Tibial nerve (tissue), 3 donors: Measurements from ENCODE around the gene NFATC3.

Experiments
- POLR2A ChIP-seq, 2 donors: fragments of 450-650 bp; IDR thresholded peaks; one replicate each; pipeline ENCODE4 v1.6.1; 2017; ENCODE audit warnings: antibody characterized with exemption in 2 of 2, mild to moderate bottlenecking in 2 of 2, moderate library complexity in 2 of 2
- TF ChIP-seq, protein P1 (sequence below), 5 experiments: fragments of 200-600 bp in 3 of 5; fragments of 450-650 bp in 2 of 5; sonication (generic) in 3 of 5; IDR thresholded peaks; one replicate each; pipeline ENCODE4 v1.5.1; 2016 to 2019; ENCODE audit warnings: antibody characterized with exemption in 5 of 5, mild to moderate bottlenecking in 3 of 5, moderate library complexity in 2 of 5

DNA sequence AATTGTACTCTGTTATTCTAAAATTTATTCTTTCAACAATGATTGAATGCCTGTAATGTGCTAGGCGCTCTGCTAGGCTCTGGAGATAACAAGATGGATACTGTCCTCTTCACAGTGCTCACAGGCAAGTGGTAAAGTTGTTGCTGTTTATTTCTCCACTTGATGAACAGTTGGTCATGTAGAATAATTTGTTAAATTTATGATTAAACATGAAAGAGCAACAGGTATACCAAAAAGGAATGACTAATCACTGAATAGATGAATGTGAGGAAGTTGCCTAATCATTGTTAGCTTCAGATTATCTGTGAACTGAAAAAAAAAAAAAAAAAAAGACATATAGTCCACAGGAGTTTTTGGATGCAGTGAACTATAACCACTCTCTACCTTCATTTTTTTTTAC lies 62.3 kb downstream of the NFATC3 start:
- TF ChIP-seq, protein P1, sequence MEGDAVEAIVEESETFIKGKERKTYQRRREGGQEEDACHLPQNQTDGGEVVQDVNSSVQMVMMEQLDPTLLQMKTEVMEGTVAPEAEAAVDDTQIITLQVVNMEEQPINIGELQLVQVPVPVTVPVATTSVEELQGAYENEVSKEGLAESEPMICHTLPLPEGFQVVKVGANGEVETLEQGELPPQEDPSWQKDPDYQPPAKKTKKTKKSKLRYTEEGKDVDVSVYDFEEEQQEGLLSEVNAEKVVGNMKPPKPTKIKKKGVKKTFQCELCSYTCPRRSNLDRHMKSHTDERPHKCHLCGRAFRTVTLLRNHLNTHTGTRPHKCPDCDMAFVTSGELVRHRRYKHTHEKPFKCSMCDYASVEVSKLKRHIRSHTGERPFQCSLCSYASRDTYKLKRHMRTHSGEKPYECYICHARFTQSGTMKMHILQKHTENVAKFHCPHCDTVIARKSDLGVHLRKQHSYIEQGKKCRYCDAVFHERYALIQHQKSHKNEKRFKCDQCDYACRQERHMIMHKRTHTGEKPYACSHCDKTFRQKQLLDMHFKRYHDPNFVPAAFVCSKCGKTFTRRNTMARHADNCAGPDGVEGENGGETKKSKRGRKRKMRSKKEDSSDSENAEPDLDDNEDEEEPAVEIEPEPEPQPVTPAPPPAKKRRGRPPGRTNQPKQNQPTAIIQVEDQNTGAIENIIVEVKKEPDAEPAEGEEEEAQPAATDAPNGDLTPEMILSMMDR (IDR thresholded peaks at IDR 0.05) = no peak
- TF ChIP-seq POLR2A (IDR thresholded peaks at IDR 0.05) = no peak
